Left ventricle myocardium superior (tissue), 1 donor: ENCODE measurements around the gene ECI1. TPM values are rescaled to one million over a fixed set of nuclear protein-coding genes. Genes with fewer than 3 reads are reported as not detected.
"Not testable (repeated sequence)": the region's sequence is repeated elsewhere in the genome, so short reads cannot be mapped to it uniquely, and the experiment has no call there.

Source experiments
- ATAC-seq: fragments of 200-7000 bp; cut with Tn5 transposase; one replicate; pipeline ENCODE4 v1.9.1; 2020; ENCODE audit warnings: mild to moderate bottlenecking, moderate library complexity
- DNase-seq: peaks from one replicate; pipeline ENCODE4 v3.0.0-alpha.2; 2020
- intact Hi-C: fragments of 100-400 bp; cut with micrococcal nuclease; formaldehyde crosslinking; loops from one replicate; pipeline ENCODE4 v1.11.0; 2022
- total RNA-seq: library from RNA; stranded (reverse); fragmentation: NEBNext Ultra II Directional; extraction: Animal tissue kit (Norgen Biotek cat#: 25700); gene quantifications from one replicate; pipeline ENCODE4 v1.2.1, GENCODE V29; 2021
- donor health status: DM: no; HTN: yes; CAD: no; lungs with severe emphysema.

The ECI1 gene
- total RNA-seq, 1 donor from 2014 or later, result 225 TPM

- ATAC-seq (no peak), DNase-seq (no peak)
- intact Hi-C loops, result no loop called here
These were observed 46.8 kb downstream of the ECI1 start for GRCh38 chr16:2204416-2205103.

DNA sequence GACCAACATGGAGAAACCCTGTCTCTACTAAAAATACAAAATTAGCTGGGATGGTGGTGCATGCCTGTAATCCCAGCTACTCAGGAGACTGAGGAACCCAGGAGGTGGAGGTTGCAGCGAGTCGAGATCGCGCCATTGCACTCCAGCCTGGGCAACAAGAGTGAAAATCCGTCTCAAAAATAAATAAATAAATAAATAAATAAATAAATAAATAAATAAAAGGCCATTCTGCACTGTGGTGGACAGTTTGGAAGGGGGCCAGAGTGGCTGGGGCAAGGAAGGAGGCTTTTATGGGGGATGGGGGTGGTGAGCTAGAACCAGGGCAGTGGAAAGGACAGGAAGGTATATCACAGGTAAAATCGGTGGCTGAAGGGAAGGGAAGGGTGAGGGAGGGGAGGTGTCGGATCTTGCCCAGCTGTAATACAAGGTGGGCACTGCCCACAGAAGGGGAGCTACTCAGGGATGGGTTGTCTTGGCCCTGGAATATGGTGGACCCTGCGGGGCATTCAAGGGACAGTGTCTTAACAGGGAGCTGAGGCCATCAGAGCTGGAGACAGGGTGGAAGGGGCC lies 48.2 kb downstream of the ECI1 start:
- not testable (repeated sequence) for ATAC-seq

GRCh38 chr16:2200313-2200712 lies 51.1 kb downstream of the ECI1 start:
- intact Hi-C loops, result no loop called here
- DNase-seq, result no peak

More for the DNA sequence above, 48.2 kb downstream of the ECI1 start:
- intact Hi-C loops, DNase-seq: not testable (repeated sequence)

GRCh38 chr16:2199621-2200139 lies 51.7 kb downstream of the ECI1 start:
- DNase-seq (no peak), ATAC-seq (no peak)
- intact Hi-C loops, result no loop called here

More at GRCh38 chr16:2200313-2200712, 51.1 kb downstream of the ECI1 start:
- no peak for ATAC-seq

GRCh38 chr16:2199095-2199494 lies 52.3 kb downstream of the ECI1 start:
- intact Hi-C loops, result no loop called here

GRCh38 chr16:2198283-2198682 lies 53.1 kb downstream of the ECI1 start:
- DNase-seq (no peak), ATAC-seq (no peak)
- intact Hi-C loops, result no loop called here

More at GRCh38 chr16:2199095-2199494, 52.3 kb downstream of the ECI1 start:
- ATAC-seq (no peak), DNase-seq (no peak)

- DNase-seq (no peak), ATAC-seq (no peak)
- intact Hi-C loops, result no loop called here
These were observed 53.6 kb downstream of the ECI1 start for GRCh38 chr16:2197765-2198164.

DNA sequence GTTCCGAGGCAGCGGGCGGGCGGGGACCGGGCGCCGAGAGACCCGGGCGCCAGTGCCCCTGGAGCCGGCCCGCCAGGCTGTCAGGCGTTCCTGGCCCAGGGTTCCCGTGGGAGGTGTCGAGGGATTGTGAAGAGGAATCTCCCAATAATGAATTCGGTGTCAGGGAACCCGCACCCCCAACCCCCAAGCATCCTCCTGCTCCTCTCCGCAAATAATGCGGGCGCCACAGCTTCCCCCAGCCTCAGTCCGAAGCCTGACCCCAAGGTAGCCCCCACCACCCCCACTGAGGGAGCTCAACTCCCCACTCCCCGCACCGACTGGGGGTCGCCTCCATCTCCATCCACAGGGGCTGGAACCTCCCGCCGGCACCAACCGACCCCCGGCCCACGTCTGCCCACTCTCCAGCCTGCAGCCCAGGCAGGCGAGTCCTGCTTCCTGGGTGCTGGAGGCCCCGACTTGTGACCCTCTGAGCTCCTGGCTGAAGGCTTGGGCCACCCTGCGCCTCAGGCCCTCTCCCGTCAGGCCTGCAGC lies 54.3 kb downstream of the ECI1 start:
- no peak for ATAC-seq

GRCh38 chr16:2196162-2196980 lies 55.0 kb downstream of the ECI1 start, which contains the start of gene CASKIN1:
CASKIN1 (minus strand) TSS chr16:2196605; CDS start chr16:2196432, 173 bp downstream.
- DNase-seq (no peak), ATAC-seq (no peak)
- intact Hi-C loops, result no loop called here

More for the DNA sequence above, 54.3 kb downstream of the ECI1 start:
- intact Hi-C loops, result no loop called here
- DNase-seq, result no peak

DNA sequence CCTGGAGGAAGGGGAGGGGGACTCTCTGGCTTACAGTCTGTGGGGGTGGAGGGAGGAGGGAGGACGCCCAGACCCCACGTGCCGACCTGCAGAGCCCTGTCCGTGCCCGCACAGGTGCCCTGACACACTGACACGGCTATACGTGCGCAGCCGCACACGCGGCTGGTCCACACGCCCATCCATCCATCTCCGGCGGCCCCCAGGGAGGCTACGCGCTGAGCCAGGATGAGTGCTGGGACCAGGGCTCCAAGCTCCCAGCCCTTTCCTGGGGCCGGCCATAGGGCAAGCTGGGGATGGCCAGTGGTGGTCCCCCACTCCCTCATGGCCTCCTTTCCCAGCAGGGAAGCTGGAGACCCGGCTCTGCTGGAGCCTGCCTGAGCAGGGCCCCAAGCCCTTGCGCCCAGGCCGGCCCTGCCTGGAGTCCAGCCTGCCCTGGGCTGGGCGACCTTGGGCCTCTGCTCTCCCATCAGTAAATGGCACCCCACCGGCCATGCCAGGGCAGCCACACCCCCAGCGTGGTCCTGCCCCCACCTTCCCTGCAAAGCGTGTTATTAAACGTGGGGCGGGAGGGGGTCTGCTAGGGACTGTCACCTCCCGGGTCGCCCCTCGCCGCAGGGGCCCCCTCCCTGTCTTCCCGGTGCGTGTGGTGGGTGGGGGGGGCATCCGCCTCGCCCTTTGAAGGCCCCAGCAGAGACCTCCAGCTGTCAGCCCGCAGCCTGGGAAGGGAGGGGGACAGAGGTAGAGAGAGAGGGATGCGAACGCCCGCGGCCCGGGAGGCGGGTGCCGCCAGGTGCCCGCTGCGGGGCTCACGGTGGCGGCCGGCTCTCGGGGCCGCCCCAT lies 55.8 kb downstream of the ECI1 start:
- DNase-seq (no peak), ATAC-seq (no peak)
- intact Hi-C loops, result no loop called here

- ATAC-seq (peak; percentile 53), DNase-seq (no peak)
- intact Hi-C loops, result no loop called here
These were observed 56.5 kb downstream of the ECI1 start for GRCh38 chr16:2194852-2195321.

- intact Hi-C loops, result no loop called here
- no peak for ATAC-seq
- DNase-seq, result no peak
These were observed 57.1 kb downstream of the ECI1 start for GRCh38 chr16:2194166-2194834.

DNA sequence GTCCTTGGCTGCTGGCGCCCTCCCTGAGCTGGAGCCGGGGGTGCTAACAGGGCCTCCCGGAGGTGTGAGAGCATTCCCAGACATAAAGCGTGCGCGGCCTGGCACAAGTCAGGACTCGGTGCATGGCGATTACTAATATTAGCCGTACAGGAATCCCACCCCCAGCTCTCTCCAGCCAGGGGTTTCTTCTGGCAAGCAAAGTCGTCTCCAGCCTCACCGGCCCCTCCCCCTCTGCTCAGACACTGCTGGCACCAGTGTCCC lies 60.0 kb downstream of the ECI1 start:
- ATAC-seq, result peak; percentile 59
- peak; percentile 54 for DNase-seq
- intact Hi-C loops, result no loop called here

GRCh38 chr16:2190659-2191445 lies 60.5 kb downstream of the ECI1 start:
- ATAC-seq, result no peak
- intact Hi-C loops, result no loop called here
- no peak for DNase-seq

DNA sequence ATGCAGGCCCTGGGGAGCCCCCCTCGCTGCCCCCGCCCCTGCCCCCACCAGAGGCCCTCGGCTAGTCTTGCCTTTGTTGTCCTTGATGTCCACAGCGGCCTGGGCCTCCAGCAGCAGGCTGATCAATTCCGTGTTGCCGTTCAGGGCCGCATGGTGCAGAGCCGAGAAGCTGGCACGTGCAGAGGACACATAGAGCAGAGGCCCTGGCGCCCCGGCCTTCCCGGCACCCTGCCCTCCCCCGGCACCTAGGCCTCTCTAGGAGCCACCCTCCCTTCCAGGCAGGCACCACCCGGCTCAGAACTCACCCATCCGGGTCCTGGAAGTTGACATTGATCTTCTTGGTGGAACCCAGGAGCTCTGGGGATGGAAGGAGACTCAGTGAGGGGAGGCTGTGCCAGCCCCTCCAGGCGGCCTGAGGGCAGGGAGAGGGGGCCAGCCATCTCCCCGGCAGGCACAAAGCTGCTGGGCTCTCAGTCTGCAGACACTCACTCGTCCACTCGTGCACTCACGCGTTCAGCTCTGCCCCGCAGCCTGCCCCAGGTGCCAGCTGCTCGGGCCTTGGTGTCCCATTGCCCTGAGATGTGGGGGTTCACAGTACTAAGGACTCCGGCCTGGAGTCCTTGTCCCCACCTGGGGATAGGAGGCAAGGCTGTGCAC lies 61.3 kb downstream of the ECI1 start:
- intact Hi-C loops, result no loop called here
- DNase-seq (no peak), ATAC-seq (no peak)
